Epithelial cell of alveolus of lung (primary cell): Measurements from ENCODE around the gene ZNF485. TPM values are rescaled to one million over a fixed set of nuclear protein-coding genes. Genes with fewer than 3 reads are reported as not detected.

ENCODE experiments used
- total RNA-seq: library from RNA; depleted of rRNA; stranded (reverse); fragments of >200 nt; gene quantifications from 2 replicates; pipeline ENCODE4 v1.2.1, GENCODE V29; 2015

The ZNF485 gene
- total RNA-seq: 1.3 and 3.1 TPM in 2 replicates

DNA sequence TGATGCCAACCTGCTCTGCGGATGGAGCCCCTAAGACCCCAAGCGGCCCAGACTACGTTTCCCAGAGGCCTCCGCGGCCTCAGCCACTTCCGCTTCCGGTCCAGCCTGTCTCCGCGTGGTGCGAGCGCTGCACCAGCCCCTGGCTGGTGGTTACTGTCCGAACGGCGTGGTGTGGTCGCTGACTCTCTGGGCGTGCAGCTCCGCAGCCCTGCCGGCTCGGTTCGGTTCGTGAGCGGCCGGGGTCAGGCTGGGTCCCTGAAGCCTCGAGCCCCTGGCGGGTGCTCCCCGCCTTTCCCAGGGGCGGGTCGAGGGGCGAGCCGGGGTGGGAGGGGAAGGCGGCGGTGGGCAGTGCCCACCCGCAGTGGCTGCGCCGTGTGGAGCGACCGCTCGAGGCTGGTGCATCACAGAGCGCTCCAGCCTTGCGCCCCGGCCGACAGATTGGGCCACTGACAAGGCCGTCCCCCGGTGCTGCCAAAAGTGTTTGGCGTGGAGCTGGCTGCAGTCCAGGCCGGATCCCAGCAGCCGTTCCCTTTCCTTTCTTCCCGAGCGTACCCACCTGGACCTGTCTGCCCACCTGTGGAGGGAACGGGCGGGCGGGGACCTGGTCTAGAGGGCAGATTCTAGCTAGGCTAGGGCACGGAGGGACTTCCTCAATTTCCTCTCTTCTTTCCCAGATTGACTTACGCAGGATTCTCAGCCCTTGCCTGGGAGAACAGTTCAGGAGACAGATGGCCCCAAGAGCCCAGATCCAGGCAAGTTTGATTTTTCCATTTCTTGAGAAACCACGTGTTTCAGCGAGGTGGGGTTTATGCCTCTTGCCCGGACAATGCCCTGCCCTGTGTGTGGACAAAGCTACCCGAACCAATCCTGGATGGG is at the start of gene ZNF485:
Gene ZNF485, plus strand, starts transcription at position 116 of the 876 bp plus-strand sequence. Its CDS starts 613 bp downstream, at position 729.

DNA sequence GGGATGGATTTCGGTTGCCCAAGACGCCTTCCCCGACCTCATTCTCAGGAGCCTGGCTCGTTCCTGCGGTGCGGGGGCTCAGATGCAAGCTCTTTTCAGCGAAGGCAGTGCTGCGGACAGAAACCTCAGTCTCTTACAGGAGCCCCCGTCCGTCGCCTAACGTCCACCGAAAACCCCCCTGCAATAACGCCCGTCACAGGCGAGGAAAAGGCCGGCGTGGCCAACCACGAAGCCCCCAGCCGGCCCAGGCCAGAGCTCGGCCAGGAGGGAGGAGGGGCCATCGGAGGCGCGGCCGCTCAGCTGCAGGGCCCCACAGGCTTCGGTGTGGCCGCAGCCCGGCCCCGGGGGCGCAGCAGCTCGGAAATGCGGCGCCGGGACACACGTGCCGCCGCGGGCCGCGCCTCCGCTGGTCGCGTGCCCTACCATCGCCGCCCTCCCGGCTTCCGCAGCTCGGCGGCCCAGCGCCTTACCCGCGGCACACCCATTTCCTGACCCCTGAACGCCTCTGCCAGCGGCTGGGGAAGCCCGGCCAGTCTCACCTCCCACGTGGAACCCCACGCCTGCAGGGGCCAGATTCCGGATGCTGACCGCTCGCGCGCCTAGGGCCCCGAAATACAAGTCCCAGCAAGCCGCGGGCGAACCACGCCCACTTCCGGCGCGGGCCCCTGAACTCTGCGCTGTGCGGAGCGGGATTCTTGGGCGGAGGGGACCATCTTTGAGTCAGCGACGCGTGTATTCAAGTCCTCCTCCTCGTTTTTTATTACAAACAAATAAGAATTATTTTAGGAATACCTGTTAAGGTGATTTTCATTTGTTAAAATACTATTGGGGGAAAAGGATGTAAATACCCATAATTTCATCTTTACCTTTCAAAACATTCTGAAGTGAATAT is 32.0 kb upstream of the ZNF485 start, which contains the start of gene ZNF239:
Gene ZNF239, minus strand, starts transcription at position 616 of the 892 bp plus-strand sequence. CDS start 16,537 bp downstream, outside the sequence.

DNA sequence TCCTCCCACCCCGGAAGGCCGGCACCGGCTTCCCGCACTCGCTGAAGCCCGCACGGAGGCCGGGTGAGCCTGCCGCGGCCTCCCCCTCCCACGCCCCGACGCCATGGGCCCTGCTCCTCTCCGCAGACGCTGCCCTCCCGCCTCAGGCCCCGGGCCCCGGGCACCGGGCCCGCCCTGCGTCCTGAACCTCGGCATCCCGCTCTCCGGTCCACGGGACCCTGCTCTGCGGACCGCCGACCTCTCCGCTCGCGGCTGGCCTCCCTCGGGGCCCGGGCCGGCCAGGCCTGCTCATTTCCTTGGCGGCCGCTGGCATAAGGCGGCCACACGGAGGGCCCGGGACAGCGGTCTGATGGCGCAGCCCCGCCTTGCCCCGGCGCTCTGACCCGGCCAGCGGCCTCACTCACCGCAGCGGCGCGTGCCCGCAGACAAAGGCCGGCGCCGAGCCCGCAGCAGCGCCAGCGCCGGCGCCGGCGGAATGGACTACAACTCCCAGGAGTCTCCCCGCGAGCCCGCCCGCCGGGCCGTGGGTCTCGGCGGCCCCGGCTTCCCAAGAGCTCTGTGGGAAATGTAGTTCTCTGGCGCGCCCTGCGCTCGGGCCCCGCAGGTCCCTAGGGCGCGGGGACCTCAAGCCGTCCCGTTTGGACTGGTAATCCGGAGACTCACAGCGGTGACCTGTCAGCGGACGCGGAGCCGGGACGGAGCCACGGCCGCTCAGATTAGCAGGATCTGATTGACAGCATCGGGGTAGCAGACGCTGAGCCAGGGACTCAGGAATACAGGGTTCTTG is 42.4 kb downstream of the ZNF485 start, which contains the start of gene ZNF32:
Gene ZNF32, minus strand, starts transcription at position 484 of the 787 bp plus-strand sequence. CDS start 2,748 bp downstream, outside the sequence.

Other genes with a start within 250 kb of the ZNF485 start
- not detected in 2 replicates for gene FXYD4, start 234.8 kb upstream of the ZNF485 start, total RNA-seq
- gene HNRNPF, start 197.3 kb upstream of the ZNF485 start, total RNA-seq: 199 and 209 TPM in 2 replicates
- 1.7 and 12.7 TPM in 2 replicates for gene ZNF487, start 169.3 kb upstream of the ZNF485 start, total RNA-seq
- gene ZNF239, start 31.8 kb upstream of the ZNF485 start, total RNA-seq: 1.4 and 3.6 TPM in 2 replicates
- 24.6 and 40.4 TPM in 2 replicates for gene ZNF32, start 42.4 kb downstream of the ZNF485 start, total RNA-seq